WI38 (cell line): Measurements from ENCODE around the gene PGF.

ENCODE experiments used
- H3K4me3 ChIP-seq: 2 replicates; pipeline ENCODE4 v1.5.1; 2011; ENCODE audit warnings: low read depth, mild to moderate bottlenecking, control low read depth, low read length
- CTCF ChIP-seq: IDR thresholded peaks from 2 replicates; pipeline ENCODE4 v1.5.1; 2012; ENCODE audit warnings: low read depth, mild to moderate bottlenecking, control low read depth, low read length

Gene PGF

GRCh38 chr14:74945261-74945851, 10.0 kb downstream of the PGF start:
- H3K4me3 ChIP-seq, result no peak overlapping the region
- TF ChIP-seq CTCF, result peak; percentile 61

- TF ChIP-seq CTCF, result no peak
- no peak overlapping the region for H3K4me3 ChIP-seq
These were observed 12.8 kb downstream of the PGF start for GRCh38 chr14:74942608-74943007.

- TF ChIP-seq CTCF, result no peak
- no peak overlapping the region for H3K4me3 ChIP-seq
These were observed 13.2 kb downstream of the PGF start for GRCh38 chr14:74942181-74942580.

GRCh38 chr14:74941676-74942097, 13.7 kb downstream of the PGF start:
- no peak overlapping the region for H3K4me3 ChIP-seq
- TF ChIP-seq CTCF, result no peak

GRCh38 chr14:74940956-74941565, 14.3 kb downstream of the PGF start:
- no peak for TF ChIP-seq CTCF
- H3K4me3 ChIP-seq, result no peak overlapping the region

- TF ChIP-seq CTCF, result no peak
- H3K4me3 ChIP-seq, result no peak overlapping the region
These were observed 16.6 kb downstream of the PGF start for GRCh38 chr14:74938531-74939495.

GRCh38 chr14:74937171-74937570, 18.2 kb downstream of the PGF start:
- no peak overlapping the region for H3K4me3 ChIP-seq
- TF ChIP-seq CTCF, result no peak
